HG02885 (cell line): ENCODE results near the gene SLC5A5.
A peak's percentile ranks its signal among the peaks of the same experiment; 100 is the strongest.

ENCODE experiments used
- ATAC-seq: cut with Tn5 transposase; IDR thresholded peaks from one replicate; pipeline ENCODE4 v1.9.1; 2021; ENCODE audit warnings: mild to moderate bottlenecking; ENCODE audit not compliant: unreplicated experiment, poor library complexity

Gene SLC5A5

DNA sequence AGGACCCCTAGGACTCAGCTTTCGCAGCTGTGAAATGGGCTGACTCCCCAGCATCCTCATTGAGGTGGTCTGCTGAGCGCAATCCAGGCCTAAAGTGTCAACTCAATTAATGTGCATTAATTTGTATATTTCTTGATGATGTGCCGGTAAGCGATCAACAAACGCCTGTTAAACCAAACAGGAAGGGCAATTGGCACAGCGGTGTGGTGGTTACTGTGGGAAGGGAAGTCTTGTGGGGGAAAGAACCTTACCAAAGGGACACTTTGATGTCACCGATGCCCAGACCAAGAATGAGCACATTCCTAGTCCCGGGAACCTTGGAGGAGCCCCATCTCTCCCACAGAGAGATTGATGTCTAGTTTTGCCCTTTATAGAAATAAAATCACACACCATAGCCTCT is 25.6 kb upstream of the SLC5A5 start:
- no peak for ATAC-seq

DNA sequence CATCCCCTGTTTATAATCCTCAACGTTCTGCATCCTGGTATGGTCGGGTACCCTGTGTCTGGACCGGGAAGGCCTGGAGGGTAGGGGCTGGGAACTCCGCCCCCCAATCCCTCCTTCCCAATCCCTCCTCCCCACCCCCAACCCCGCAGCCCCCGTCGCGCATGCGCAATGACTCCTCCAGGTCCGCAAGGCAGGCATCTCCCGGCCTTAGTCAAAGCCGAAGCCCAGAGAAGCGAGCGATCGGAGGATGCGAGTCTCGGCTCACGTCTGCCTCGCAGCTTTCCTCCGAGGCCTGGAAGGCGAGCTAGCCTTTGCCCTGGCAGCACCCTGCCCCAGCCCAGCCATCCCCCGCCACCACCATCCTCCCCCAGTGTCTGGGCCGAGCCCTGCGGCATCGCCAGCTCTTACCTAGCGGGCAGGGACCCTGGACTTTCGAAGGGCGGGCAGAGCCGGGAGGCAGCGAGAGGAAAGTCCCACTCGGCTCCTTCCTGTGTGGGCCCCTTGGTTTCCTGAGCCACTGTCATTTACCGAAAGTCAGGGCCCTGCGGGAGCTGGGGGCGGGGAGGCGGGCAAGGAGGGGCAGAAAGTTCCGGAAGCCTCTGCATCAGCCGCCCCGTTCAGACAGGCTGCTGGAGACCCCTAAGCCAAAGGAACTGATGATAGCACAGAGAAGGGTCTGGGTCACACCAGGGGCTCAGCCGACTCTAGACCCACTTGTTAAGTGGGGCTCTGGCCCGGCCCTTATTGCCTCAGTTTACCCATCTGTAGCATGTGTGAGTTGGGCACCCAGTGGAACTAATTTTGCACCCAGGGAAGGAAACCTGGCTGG is 24.0 kb upstream of the SLC5A5 start, which contains the start of gene JAK3:
Gene JAK3, minus strand, starts transcription at position 445 of the 829 bp plus-strand sequence. CDS start 3,565 bp downstream, outside the sequence.
- peak; percentile 68 for ATAC-seq

DNA sequence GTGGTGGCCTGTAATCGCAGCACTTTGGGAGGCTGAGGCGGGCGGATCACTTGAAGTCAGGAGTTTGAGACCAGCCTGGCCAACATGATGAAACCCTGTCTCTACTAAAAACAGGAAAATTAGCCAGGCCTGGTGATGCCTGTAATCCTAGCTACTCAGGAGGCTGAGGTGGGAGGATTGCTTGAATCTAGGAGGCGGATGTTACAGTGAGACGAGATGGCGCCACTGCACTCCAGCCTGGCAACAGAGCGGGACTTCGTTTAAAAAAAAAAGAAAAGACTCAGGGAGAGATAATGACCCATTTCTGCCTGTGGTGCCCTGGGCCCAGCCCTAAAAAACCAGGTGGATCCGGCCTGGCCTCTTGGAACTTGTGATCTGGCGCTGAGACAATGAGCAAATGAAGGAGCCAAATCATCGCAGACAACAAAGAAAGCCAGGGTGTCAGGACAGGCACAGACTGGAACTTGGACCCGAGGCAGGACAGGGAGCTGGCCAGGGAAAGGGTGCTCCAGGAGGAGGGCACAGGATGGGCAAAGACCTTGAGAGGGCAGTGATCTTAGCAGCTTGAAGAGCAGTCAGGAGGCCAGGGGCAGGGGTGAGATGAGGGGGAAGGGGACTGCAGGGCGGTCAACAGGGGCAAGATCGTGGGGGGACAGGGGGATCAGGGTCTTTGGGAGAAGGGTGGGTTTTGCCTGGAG is 23.0 kb upstream of the SLC5A5 start:
- no peak for ATAC-seq

DNA sequence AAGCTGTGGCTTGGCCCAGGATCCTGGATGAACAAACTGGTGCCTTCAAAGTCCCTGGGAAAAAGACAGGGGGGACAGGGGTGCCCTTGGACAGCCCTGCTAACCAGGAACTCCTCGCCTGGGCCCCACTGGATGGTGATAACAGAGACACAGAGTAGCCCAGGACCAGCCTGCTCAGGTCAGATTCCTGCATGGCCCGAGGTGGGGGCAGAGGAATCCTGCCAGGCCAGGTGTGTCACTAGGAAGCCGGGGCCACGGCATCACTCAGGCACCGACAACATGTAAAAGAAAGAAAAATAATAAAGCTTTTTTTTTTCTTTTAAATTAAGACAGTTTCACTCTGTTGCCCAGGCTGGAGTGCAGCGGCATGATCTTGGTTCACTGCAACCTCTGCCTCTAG is 17.7 kb upstream of the SLC5A5 start:
- no peak for ATAC-seq

DNA sequence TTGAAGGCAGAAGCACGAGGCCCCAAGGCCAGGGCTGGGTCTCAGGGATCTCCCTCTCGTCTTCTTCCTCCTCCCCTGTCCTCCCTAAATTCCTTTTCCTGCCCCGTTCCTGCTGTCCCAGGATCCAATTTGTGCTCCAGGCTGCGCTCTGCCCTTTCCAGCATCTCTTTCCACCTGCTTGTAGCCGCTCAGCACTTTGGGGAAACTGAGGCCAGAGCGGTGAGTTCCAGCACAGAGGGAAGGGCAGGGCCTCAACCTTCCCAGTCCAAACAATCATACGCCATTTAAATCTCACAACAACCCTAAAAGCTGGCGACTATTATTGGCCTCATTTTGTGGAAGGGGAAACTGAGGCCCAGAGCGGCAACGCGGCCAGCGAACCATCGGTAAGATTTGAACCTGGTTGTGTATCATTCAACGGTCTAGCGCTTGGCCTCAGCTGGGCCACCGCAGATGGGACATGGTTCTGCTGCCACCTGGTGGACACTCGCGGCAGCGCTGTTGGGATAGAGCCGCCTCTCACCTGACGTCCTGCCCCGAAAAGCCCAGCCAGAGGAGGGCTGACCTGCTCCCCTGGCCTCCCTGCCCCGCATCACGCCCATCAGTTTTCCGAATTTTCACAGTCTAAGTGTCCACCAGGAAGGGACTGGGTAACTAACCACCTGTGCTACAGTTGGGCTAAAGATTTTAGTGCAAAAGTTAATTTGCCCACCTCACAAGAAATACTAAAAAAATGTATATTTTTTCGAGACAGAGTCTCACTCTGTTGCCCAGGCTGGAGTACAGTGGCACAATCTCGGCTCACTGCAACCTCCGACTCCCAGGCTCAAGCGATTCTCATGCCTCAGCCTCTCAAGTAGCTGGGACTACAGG is 16.2 kb upstream of the SLC5A5 start:
- no peak for ATAC-seq

DNA sequence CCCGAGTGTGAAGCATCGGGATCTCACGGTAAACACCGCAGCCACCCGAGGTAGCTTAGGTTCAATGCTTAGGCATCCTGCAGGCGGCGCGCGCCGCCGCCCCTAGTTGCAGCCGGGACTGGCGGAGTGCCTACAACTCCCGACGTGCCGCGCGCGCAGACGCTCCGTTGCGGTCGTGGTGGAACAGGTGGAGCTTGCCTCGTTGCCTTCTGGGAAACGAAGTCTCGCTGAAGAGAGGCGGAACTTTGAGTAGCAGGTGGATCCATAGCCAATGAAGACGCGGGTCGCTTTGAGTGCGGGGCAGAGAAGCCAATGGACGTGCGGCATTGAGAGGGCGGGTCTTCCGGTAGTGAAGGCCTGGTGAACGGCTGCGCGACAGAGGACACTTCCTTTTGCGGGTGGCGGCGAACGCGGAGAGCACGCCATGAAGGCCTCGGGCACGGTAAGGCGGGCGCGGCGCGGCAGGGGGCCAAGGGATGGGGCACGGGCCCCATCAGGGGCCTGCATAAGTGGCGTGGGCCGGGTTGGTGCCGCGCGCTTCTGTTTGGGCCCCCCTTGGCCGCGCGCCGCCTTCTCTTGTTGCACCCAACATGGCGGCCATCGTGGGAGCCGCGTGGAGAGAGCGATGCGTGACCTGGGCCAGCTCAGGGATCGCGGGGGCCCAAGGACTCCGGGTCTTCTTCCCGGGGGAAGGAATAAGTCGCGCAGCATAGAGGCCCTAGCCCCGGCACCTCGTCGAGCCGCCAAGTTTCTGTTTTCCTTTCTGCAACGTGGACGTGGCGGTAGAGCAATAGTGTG is 12.0 kb upstream of the SLC5A5 start, which contains the start of gene RPL18A:
Gene RPL18A, plus strand, starts transcription at position 378 of the 798 bp plus-strand sequence. Its CDS starts 47 bp downstream, at position 425.
- peak; percentile 93 for ATAC-seq

DNA sequence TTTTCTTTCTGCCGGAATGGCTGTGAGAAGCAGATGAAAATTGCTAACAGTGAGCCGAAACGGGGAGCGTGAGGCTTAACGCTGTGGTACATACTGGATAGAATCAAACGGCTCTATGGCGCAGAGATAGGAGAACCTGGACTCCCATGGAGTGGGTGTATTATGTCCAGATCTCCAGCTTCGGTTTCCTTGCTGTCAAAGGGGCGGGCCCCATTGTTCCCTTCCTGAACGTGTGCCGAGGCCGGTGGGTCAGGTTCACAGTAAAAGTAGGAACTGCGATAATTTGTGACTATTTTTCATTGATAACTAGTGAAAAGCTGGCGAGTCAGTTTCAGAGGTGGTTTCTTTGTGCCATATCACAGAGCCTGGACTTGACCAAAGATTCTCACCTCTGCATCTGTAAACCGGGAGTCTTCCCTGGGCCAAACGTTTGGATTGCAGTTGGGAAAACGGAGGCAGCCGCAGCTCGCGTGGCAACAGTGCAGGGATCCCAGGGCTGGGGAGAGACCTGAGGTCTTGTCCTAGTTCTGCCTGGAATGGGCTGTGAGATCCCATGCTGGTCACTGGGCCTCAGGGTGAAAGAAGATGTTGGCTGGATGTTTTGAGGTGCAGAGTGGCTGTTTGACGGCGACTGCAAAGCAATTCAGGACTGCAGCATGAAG is 11.3 kb upstream of the SLC5A5 start:
- ATAC-seq, result no peak

DNA sequence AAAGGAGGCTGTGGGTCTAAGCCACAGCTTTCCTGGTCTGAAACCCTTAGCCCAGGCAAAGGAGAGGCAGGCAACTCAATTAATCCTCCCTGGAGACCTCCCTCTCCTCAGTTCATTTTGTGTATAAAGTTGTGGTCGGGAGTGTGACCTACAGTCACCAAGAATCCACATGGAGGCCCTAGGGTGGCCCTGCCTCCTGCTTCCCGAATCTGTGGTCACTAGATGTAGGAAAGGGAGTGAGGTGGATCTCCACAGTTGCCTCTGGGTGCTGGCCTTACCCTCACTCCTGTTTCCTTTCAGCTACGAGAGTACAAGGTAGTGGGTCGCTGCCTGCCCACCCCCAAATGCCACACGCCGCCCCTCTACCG is 10.8 kb upstream of the SLC5A5 start:
- no peak for ATAC-seq

DNA sequence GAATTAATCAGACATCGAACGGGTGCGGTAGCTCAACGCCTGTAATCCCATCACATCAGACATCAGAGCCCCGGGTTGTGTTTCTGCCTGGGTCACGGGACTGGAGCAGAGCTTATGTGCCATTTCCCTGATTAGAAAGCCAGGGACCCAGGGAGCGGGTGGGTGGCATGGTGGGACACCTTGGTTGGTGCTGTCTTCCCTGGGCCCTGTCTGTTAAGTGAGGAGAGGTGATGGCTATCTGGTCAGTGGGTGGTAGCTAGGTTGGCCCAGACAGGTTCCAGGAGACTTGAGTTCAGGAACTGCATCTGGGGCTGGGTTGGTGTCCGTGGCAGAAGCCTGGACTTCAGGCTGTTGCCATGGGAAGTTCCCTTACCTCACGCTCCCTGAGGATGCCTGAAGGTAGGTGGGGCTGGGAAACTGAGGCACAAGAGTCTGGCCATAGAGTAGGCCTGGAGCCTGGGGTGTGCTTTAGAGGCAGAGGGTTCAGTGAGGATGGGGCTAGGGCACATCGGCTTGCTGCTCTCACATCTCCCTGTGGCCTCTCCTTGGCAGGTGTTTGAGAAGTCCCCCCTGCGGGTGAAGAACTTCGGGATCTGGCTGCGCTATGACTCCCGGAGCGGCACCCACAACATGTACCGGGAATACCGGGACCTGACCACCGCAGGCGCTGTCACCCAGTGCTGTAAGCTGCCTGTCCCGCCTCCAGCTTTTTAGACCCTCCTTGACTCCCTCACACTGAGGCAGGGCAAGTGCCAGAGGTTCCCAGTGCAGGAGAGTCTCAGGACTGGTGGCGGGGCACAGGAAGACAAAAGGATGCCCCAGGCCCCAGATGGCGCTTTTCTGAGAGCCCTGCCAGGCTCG is 10.0 kb upstream of the SLC5A5 start:
- no peak for ATAC-seq

DNA sequence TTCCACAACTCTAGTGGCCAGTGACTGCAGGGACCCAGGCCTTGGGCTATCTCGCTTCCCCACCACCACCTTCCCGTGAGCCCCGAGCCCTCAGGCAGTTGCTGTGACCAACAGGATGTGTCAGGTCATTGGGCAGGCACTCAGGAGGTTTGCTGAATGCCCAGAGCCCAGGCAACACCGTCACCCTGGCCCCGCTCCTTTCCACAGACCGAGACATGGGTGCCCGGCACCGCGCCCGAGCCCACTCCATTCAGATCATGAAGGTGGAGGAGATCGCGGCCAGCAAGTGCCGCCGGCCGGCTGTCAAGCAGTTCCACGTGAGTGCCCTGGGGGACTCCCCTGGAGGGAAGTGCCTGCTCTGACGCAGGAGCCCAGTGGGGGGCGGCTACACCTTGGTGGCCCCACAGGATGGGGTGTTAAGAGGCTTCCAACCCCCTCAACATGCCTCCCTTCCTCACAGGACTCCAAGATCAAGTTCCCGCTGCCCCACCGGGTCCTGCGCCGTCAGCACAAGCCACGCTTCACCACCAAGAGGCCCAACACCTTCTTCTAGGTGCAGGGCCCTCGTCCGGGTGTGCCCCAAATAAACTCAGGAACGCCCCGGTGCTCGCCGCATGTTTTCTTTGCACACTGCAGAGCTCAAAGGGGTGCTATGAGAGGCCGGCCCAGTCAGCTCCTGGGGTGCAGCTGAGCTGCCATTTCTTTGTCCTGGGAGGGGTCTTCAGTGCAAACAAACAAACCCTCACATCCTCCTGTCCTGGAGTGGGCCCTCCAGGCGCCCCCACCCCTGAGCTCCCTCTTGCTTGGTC is 8.8 kb upstream of the SLC5A5 start:
- ATAC-seq, result no peak

DNA sequence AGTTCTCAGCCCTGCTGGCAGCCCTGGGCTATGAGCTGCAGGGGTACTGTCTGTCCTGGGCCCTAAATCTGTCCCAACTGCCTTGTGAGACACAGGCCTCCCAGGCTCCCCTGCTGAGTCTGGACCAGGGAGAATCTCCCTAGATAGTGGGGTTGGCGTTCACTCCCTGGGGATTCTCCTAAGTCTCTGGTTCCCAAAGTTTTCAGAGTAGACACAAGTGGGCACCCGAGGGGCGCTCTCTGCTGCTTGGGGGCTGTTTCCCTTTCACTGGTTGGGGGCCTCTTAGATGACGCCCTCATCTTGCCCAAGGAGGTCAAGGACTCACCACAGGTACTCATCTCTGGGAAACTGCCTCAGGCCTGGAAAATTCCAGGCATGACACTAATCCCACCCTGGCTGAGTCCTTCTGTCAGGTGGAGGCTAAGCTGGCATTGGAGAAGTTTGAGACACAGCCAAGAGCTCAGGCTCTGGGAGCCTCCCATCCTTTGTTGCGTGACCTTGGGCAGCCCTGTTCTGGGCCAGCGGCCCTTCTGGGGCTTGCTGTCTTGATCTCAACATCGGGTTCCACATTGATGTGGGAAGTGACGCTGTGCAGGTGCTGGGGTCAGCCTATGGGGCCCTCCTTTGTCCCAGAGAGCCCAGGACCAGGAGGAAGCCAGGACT is 8.1 kb upstream of the SLC5A5 start:
- ATAC-seq, result no peak

DNA sequence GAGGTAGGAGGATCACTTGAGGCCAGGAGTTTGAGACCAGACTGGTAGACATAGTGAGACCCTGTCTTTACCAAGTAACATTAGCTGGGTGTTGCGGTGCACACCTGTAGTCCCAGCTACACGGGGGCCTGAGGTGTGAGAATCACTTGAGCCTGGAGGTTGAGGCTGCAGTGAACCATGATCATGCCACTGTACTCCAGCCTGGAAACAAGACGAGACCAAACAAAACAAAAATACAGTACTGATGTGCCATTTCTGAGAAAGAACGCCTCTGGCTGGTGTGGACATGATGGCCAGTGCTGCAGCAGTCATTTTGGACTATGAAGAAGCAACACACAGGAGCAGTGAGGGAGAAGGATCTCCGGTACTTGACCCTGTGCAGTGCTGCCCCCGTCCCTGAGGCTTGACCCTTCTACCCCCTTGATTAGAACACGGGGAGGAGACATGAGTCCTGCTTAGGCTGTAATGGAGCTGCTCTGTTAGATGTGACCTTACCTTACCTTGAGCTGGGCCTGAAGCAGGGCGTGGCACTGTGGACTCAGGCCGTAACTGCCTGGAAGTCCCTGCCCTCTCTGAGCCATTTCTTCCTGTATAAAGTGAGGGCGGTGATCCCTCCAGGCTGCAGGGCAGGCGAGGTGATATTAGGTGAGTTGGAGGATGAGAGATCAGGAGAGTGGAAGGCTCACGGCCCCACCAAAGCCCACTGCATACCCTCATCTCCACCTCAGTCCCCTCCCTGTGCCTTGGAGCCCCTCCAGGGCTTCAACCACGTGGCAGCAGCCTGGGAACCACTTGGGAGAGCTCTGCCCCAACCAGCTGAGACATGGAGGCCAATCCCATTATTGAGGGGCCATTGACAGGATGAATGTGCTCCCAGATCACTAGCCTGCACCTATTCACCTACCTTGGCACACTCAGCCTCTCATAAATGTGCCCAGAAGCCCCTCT is 6.1 kb upstream of the SLC5A5 start:
- ATAC-seq, result no peak

DNA sequence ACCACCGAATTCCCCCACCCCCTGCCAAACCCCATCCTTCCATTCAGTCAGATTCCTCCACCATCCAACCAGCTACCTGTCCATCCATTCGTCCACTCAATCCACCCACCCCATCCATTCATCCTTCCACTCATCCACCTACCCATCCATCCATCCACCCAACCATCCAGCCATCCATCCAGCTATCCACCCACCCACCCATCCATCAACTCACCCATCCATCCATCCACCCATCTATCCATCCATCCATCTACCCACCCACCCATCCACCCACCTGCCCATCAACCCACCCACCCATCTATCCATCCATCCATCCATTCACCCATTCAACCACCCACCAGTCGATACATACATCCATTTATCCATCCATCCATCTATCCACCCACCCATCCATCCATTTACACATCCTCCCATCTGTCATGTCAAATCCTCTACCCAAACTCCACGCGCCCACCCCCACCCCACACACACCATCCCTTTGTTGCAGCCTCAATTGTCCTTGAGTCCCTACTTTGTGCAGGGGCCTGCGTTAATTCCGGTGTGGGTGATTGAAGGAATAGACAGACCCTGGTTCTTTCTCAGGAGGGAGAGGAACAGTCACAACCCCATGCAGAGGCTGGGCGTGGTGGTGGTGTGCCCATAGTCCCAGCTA is 5.3 kb upstream of the SLC5A5 start:
- no peak for ATAC-seq

DNA sequence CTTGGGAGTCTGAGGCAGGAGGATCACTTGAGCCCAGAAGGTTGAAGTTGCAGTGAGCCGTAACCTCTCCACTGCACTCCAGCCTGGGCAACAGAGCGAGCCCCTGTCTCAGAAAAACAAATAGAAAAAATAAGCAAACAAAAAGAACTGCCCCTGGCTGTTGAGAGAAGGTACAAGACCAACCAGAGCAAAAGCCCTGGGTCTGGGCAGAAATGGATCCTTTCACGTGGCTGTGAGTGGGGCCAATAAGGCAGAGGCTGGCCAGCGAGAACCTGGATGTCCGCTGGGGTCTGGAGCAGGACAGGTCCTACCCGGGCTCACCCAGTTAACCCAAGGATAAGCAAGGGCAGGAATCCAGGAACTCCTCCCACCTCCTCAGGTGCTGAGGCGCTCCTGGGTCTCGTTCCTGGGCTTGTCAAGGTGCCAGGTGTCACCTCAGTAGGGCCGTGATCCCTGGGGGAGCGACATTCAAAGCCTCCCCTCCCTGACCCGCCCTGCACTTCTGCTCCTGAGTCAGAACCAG is 4.7 kb upstream of the SLC5A5 start:
- no peak for ATAC-seq

DNA sequence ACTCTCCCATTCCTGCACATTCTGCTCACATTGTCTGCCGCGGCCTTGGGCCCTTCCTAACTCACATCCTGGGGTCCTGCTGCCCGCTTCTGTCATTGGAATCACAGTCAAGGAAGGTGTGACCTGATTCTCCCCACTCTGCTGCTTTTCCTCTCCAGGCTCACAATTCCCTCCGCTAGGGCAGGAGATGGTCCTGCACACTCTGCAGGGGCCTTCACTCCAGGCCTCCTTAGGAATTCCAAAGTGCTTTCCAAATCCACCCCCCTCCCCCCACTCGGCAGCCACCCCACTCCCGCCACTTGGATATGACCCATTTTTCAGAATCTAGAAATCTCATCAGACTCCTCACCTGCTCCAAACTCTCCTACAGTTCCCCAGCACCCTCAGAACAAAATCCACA is 3.1 kb upstream of the SLC5A5 start:
- no peak for ATAC-seq
